OCI-LY7 (cell line): ENCODE measurements around the gene NTM.

ENCODE experiments used
- EZH2phosphoT487 ChIP-seq: fragments of 200-600 bp; sonication (generic); IDR thresholded peaks from 2 replicates; pipeline ENCODE4 v1.6.1; 2018; ENCODE audit warnings: low read depth, borderline replicate concordance, mild to moderate bottlenecking, mixed run types, antibody characterized with exemption, low read length, moderate library complexity, mixed read lengths
- TF ChIP-seq, protein P1 (sequence below): fragments of 200-600 bp; sonication (generic); conservative IDR thresholded peaks from 2 replicates; pipeline ENCODE4 v1.5.1; 2014; ENCODE audit warnings: mild to moderate bottlenecking, antibody characterized with exemption, low read length, moderate library complexity, mixed read lengths

DNA sequence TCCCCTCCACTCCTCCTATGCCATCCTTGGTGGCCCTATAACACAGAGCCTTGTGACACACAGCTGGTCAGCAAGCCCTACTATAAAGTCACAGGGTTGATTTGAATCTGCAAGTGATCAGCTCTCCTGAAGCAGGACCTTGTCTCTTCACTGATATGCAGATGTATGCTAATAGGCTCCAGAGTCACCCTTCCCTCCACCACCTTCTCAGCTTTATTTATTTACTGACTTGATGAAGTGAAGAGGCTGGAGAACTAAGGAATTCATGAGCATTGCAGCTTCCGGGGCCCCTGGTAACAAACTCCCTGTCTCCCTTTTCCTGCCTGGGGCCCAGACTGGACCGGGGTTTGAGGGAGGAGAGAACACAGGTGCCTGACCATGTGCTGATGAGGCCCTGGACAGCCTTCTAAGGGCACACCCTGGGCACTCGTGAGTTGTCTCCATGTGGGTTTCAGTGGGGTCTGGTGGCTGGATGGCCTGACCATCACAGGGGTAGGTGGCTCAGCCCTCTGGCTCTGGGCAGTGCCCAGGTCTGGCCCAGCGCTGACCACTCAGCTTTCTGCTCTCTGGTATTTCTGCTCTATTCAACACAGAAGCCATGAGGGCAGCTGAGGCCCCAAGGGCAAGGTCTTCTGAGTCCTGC lies 307.5 kb downstream of the NTM start:
- TF ChIP-seq, protein P1, sequence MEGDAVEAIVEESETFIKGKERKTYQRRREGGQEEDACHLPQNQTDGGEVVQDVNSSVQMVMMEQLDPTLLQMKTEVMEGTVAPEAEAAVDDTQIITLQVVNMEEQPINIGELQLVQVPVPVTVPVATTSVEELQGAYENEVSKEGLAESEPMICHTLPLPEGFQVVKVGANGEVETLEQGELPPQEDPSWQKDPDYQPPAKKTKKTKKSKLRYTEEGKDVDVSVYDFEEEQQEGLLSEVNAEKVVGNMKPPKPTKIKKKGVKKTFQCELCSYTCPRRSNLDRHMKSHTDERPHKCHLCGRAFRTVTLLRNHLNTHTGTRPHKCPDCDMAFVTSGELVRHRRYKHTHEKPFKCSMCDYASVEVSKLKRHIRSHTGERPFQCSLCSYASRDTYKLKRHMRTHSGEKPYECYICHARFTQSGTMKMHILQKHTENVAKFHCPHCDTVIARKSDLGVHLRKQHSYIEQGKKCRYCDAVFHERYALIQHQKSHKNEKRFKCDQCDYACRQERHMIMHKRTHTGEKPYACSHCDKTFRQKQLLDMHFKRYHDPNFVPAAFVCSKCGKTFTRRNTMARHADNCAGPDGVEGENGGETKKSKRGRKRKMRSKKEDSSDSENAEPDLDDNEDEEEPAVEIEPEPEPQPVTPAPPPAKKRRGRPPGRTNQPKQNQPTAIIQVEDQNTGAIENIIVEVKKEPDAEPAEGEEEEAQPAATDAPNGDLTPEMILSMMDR: no peak
- TF ChIP-seq EZH2phosphoT487: no peak
